ENCODE results near the gene NFE2L3. TPM values are rescaled to one million over a fixed set of nuclear protein-coding genes. Genes with fewer than 3 reads are reported as not detected.
A peak's percentile ranks its signal among the peaks of the same experiment; 100 is the strongest.

Gene NFE2L3
- polyA plus RNA-seq, 1 donor: 16.0 TPM

GRCh38 chr7:26199301-26200037 lies 47.5 kb downstream of the NFE2L3 start:
- Histone ChIP-seq H3K9me3 (ENCODE audit: control insufficient read depth, low read depth, low read length) (no peaks in the 10 kb centered on the region), H3K27me3 (ENCODE audit: control insufficient read depth, insufficient read depth, low read length) (no peaks in the 10 kb centered on the region), H3K4me3 (ENCODE audit: low read length) (peak overlapping the region; percentile 78), H3K36me3 (ENCODE audit: control insufficient read depth, insufficient read depth, low read length) (peaks cover 31% of the 10 kb centered on the region), H3K27ac (ENCODE audit: low read length) (peak overlapping the region; percentile 95), H3K4me1 (ENCODE audit: control insufficient read depth, insufficient read depth, low read length) (peaks cover 25% of the 10 kb centered on the region)
- DNase-seq: peak; percentile 53 to 79
- 0% methylated on average over 1 of the region's 36 CpGs for WGBS (ENCODE audit: insufficient coverage, low lambda C conversion rate)

GRCh38 chr7:26200038-26200443 lies 48.0 kb downstream of the NFE2L3 start:
- Histone ChIP-seq H3K4me3 (ENCODE audit: low read length) (peak overlapping the region; percentile 78), H3K27me3 (ENCODE audit: control insufficient read depth, insufficient read depth, low read length) (no peaks in the 10 kb centered on the region), H3K27ac (ENCODE audit: low read length) (peak overlapping the region; percentile 95), H3K4me1 (ENCODE audit: control insufficient read depth, insufficient read depth, low read length) (peaks cover 22% of the 10 kb centered on the region), H3K36me3 (ENCODE audit: control insufficient read depth, insufficient read depth, low read length) (peaks cover 26% of the 10 kb centered on the region), H3K9me3 (ENCODE audit: control insufficient read depth, low read depth, low read length) (no peaks in the 10 kb centered on the region)
- DNase-seq: peak in 1 of 2 donors; percentile 37
- WGBS (ENCODE audit: insufficient coverage, low lambda C conversion rate): no CpG with 5 or more reads among the region's 29 CpGs

DNA sequence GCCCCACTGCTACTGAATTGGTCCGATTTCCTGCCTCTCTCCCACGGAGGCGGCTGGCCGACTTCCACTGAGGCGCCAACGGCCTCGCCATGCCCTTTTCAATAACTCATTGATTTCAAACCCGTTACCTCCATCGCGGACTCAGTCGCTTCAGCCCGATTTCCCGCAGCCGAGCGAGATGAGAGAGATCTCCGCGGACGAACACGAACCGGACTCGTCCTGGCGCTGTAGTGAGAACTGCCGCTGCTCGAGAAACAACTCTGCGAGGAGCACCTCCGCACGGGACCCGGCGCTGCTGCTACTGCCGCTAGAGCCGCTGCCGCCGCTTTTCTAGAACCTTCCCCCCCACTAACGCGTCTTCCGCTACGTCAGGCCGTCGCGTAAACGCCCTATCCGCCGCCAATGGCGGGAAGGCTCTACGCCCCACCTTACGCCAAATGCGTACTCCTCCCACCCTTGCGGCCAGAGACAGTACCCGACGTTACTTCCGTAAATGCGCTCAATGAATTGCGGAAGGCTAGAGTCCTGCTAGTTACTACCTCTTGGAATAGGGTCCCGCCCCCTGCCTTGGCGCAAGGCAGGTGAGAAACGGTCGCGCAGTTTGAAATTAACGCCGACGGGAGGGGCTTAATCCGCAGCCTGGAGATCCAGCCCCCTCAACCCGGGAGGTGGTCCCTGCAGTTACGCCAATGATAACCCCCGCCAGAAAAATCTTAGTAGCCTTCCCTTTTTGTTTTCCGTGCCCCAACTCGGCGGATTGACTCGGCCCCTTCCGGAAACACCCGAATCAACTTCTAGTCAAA lies 48.6 kb downstream of the NFE2L3 start, which contains the start of gene HNRNPA2B1:
HNRNPA2B1 (minus strand) TSS at position 303 of the 803 bp plus-strand sequence; CDS start at position 134, 169 bp downstream.
- Histone ChIP-seq H3K4me1 (ENCODE audit: control insufficient read depth, insufficient read depth, low read length) (peaks cover 17% of the 10 kb centered on the region), H3K36me3 (ENCODE audit: control insufficient read depth, insufficient read depth, low read length) (peaks cover 23% of the 10 kb centered on the region)
- WGBS (ENCODE audit: insufficient coverage, low lambda C conversion rate): no CpG with 5 or more reads among the region's 71 CpGs

DNA sequence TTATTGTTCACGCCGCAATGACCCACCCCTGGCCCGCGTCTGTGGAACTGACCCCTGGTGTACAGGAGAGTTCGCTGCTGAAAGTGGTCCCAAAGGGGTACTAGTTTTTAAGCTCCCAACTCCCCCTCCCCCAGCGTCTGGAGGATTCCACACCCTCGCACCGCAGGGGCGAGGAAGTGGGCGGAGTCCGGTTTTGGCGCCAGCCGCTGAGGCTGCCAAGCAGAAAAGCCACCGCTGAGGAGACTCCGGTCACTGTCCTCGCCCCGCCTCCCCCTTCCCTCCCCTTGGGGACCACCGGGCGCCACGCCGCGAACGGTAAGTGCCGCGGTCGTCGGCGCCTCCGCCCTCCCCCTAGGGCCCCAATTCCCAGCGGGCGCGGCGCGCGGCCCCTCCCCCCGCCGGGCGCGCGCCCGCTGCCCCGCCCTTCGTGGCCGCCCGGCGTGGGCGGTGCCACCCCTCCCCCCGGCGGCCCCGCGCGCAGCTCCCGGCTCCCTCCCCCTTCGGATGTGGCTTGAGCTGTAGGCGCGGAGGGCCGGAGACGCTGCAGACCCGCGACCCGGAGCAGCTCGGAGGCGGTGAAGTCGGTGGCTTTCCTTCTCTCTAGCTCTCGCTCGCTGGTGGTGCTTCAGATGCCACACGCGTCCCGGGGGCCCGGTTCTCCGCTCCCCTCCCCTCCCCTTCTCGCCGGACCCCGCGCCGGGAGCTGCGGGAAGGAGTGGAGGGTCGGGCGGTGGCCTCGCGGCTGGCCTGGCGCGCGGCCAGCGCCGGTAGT lies 49.4 kb downstream of the NFE2L3 start, which contains the start of gene CBX3:
CBX3 (plus strand) TSS at position 499 of the 772 bp plus-strand sequence. CDS start 1,254 bp downstream, outside the sequence.
- WGBS (ENCODE audit: insufficient coverage, low lambda C conversion rate): no CpG with 5 or more reads among the region's 86 CpGs
- peak; percentile 89 to 94 for DNase-seq

More for the DNA sequence above, 48.6 kb downstream of the NFE2L3 start, which contains the start of gene HNRNPA2B1:
- DNase-seq: peak; percentile 98 to 100
- Histone ChIP-seq H3K27me3 (ENCODE audit: control insufficient read depth, insufficient read depth, low read length) (no peaks in the 10 kb centered on the region), H3K27ac (ENCODE audit: low read length) (peak within 1 kb of the TSS; percentile 96), H3K9me3 (ENCODE audit: control insufficient read depth, low read depth, low read length) (no peaks in the 10 kb centered on the region), H3K4me3 (ENCODE audit: low read length) (peak within 1 kb of the TSS; percentile 78)

GRCh38 chr7:26202019-26202990 lies 50.3 kb downstream of the NFE2L3 start:
- peaks cover under 1% of the 10 kb centered on the region for H3K4me1 ChIP-seq (ENCODE audit: control insufficient read depth, insufficient read depth, low read length)
- no peaks in the 10 kb centered on the region for H3K27me3 ChIP-seq (ENCODE audit: control insufficient read depth, insufficient read depth, low read length)
- peak; percentile 40 to 71 for DNase-seq
- H3K9me3 ChIP-seq (ENCODE audit: control insufficient read depth, low read depth, low read length): no peaks in the 10 kb centered on the region
- WGBS (ENCODE audit: insufficient coverage, low lambda C conversion rate): no CpG with 5 or more reads among the region's 68 CpGs
- H3K4me3 ChIP-seq (ENCODE audit: low read length): peak overlapping the region; percentile 78
- peaks cover 18% of the 10 kb centered on the region for H3K36me3 ChIP-seq (ENCODE audit: control insufficient read depth, insufficient read depth, low read length)
- H3K27ac ChIP-seq (ENCODE audit: low read length): peak overlapping the region; percentile 96

More for the DNA sequence above, 49.4 kb downstream of the NFE2L3 start, which contains the start of gene CBX3:
- no peaks in the 10 kb centered on the region for H3K27me3 ChIP-seq (ENCODE audit: control insufficient read depth, insufficient read depth, low read length)
- no peaks in the 10 kb centered on the region for H3K9me3 ChIP-seq (ENCODE audit: control insufficient read depth, low read depth, low read length)
- peaks cover 9% of the 10 kb centered on the region for H3K4me1 ChIP-seq (ENCODE audit: control insufficient read depth, insufficient read depth, low read length)
- peak within 1 kb of the TSS; percentile 78 for H3K4me3 ChIP-seq (ENCODE audit: low read length)
- peaks cover 18% of the 10 kb centered on the region for H3K36me3 ChIP-seq (ENCODE audit: control insufficient read depth, insufficient read depth, low read length)
- H3K27ac ChIP-seq (ENCODE audit: low read length): peak within 1 kb of the TSS; percentile 96

- no peak for DNase-seq
- H3K4me3 ChIP-seq (ENCODE audit: low read length): peak overlapping the region; percentile 78
- H3K27ac ChIP-seq (ENCODE audit: low read length): peak overlapping the region; percentile 87
- H3K27me3 ChIP-seq (ENCODE audit: control insufficient read depth, insufficient read depth, low read length): no peaks in the 10 kb centered on the region
- no peaks in the 10 kb centered on the region for H3K4me1 ChIP-seq (ENCODE audit: control insufficient read depth, insufficient read depth, low read length)
- H3K9me3 ChIP-seq (ENCODE audit: control insufficient read depth, low read depth, low read length): no peaks in the 10 kb centered on the region
- peaks cover 21% of the 10 kb centered on the region for H3K36me3 ChIP-seq (ENCODE audit: control insufficient read depth, insufficient read depth, low read length)
- WGBS (ENCODE audit: insufficient coverage, low lambda C conversion rate): 7% methylated on average over 2 of the region's 2 CpGs
Observed at GRCh38 chr7:26203016-26203415, 51.0 kb downstream of the NFE2L3 start.

GRCh38 chr7:26208040-26208439 lies 56.0 kb downstream of the NFE2L3 start:
- no peak for DNase-seq
- H3K27ac ChIP-seq (ENCODE audit: low read length): no peak overlapping the region
- H3K36me3 ChIP-seq (ENCODE audit: control insufficient read depth, insufficient read depth, low read length): peaks cover 50% of the 10 kb centered on the region

DNA sequence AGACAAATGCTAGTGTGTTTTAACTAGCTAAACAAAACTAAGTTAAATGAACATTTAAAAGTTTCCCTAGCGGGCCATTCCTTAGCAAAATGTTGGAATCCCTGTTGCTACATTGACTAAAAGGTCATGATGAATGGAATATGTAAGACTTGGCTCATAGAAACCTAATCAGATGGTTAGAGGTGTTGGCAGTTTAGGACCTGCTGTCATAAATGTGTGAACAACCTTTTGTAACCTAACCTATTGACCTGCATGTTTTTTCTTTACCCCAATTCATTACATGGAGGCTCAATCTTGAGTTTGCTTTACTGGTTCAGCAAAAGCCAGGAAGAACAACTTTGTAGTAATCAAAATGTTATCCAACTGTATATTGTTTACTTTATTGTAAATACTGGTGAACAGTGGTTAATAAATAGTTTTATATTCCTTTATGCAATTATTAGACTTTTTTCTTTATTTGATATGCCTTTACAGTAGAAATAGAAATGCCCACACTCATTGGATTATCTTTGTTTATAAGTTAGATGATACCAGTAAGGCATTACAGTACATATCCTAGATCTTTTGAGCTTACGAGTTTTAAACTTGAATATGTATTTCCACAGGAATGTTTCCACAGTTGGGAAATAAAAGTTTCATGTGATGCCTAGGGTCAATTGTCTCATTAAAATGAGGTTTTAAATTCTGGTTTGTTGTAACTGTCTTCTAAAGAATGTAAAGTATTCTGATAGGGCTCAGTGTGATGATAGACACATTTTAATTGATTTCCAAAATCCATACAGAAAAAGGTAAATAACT lies 61.1 kb downstream of the NFE2L3 start:
- H3K4me1 ChIP-seq (ENCODE audit: control insufficient read depth, insufficient read depth, low read length): no peaks in the 10 kb centered on the region
- H3K27ac ChIP-seq (ENCODE audit: low read length): no peak overlapping the region
- peaks cover 28% of the 10 kb centered on the region for H3K36me3 ChIP-seq (ENCODE audit: control insufficient read depth, insufficient read depth, low read length)
- no peak overlapping the region for H3K4me3 ChIP-seq (ENCODE audit: low read length)
- H3K9me3 ChIP-seq (ENCODE audit: control insufficient read depth, low read depth, low read length): no peaks in the 10 kb centered on the region
- WGBS (ENCODE audit: insufficient coverage, low lambda C conversion rate): 83% methylated on average over 2 of the region's 2 CpGs
- H3K27me3 ChIP-seq (ENCODE audit: control insufficient read depth, insufficient read depth, low read length): no peaks in the 10 kb centered on the region
- no peak for DNase-seq

More at GRCh38 chr7:26208040-26208439, 56.0 kb downstream of the NFE2L3 start:
- H3K27me3 ChIP-seq (ENCODE audit: control insufficient read depth, insufficient read depth, low read length): no peaks in the 10 kb centered on the region
- no peaks in the 10 kb centered on the region for H3K9me3 ChIP-seq (ENCODE audit: control insufficient read depth, low read depth, low read length)
- no CpG with 5 or more reads among the region's 5 CpGs for WGBS (ENCODE audit: insufficient coverage, low lambda C conversion rate)
- no peaks in the 10 kb centered on the region for H3K4me1 ChIP-seq (ENCODE audit: control insufficient read depth, insufficient read depth, low read length)
- H3K4me3 ChIP-seq (ENCODE audit: low read length): no peak overlapping the region

Measured in large intestine (tissue), 3 donors.